HG02798 (cell line): Measurements from ENCODE around the gene RBM33.

Experiments used
- ATAC-seq: cut with Tn5 transposase; IDR thresholded peaks from one replicate; pipeline ENCODE4 v1.9.1; 2021; ENCODE audit warnings: mild to moderate bottlenecking; ENCODE audit not compliant: unreplicated experiment, poor library complexity

Gene RBM33

GRCh38 chr7:155762655-155763054 lies 118.2 kb downstream of the RBM33 start:
- no peak for ATAC-seq

- ATAC-seq, result no peak
Observed at GRCh38 chr7:155763122-155763521, 118.7 kb downstream of the RBM33 start.

- ATAC-seq, result peak; percentile 54
Observed at GRCh38 chr7:155763691-155764437, 119.4 kb downstream of the RBM33 start.

- no peak for ATAC-seq
Observed at GRCh38 chr7:155764438-155764793, 120.0 kb downstream of the RBM33 start.

- no peak for ATAC-seq
Observed at GRCh38 chr7:155765458-155765857, 121.0 kb downstream of the RBM33 start.

GRCh38 chr7:155766386-155766785 lies 121.9 kb downstream of the RBM33 start:
- no peak for ATAC-seq

GRCh38 chr7:155766966-155767916 lies 122.8 kb downstream of the RBM33 start:
- ATAC-seq, result no peak

- no peak for ATAC-seq
Observed at GRCh38 chr7:155769701-155770100, 125.2 kb downstream of the RBM33 start.

- no peak for ATAC-seq
Observed at GRCh38 chr7:155770241-155770640, 125.8 kb downstream of the RBM33 start.

GRCh38 chr7:155773531-155773930 lies 129.1 kb downstream of the RBM33 start:
- ATAC-seq, result no peak

- ATAC-seq, result no peak
Observed at GRCh38 chr7:155774947-155775346, 130.5 kb downstream of the RBM33 start.

GRCh38 chr7:155775691-155776090 lies 131.2 kb downstream of the RBM33 start:
- no peak for ATAC-seq

GRCh38 chr7:155776606-155777005 lies 132.1 kb downstream of the RBM33 start:
- no peak for ATAC-seq

- no peak for ATAC-seq
Observed at GRCh38 chr7:155778349-155778748, 133.9 kb downstream of the RBM33 start.

GRCh38 chr7:155780884-155781283 lies 136.4 kb downstream of the RBM33 start:
- no peak for ATAC-seq

GRCh38 chr7:155781433-155781832 lies 137.0 kb downstream of the RBM33 start:
- ATAC-seq, result no peak

GRCh38 chr7:155782466-155782865 lies 138.0 kb downstream of the RBM33 start:
- no peak for ATAC-seq

- no peak for ATAC-seq
Observed at GRCh38 chr7:155785536-155785935, 141.1 kb downstream of the RBM33 start.

GRCh38 chr7:155786491-155786890 lies 142.0 kb downstream of the RBM33 start:
- ATAC-seq, result no peak

- no peak for ATAC-seq
Observed at GRCh38 chr7:155787171-155787851, 142.8 kb downstream of the RBM33 start.

GRCh38 chr7:155788616-155789000 lies 144.1 kb downstream of the RBM33 start:
- no peak for ATAC-seq
